Measurements from ENCODE around the gene HLA-DMA. TPM values are rescaled to one million over a fixed set of nuclear protein-coding genes. Genes with fewer than 3 reads are reported as not detected.

HLA-DMA gene
- polyA plus RNA-seq, 3 donors, result 434 to 526 (median 515) TPM

DNA sequence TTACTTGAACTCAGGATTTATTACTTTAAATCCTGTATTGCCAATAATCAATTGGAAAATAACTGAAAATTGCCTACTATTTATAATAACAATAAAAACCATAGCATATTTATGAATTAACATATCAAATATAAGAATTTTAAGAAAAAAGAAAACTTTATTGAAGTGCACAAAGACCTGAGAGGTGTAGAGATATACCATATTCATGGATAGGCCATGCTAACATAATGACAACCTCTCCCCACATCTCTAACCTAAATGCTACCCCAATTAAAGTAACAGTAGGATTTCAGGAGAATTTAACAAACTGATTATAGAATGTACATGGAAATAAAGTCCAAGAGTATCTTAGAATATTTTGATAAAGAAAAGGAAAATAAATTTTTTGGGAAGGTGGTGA lies 6.9 kb downstream of the HLA-DMA start:
- Histone ChIP-seq H3K4me3 (replicated peaks in 1 of 3; ENCODE audit: low read depth in 2 of 3, low read length in 3 of 3) (peak overlapping the region in 1 of 3 experiments; percentile 78), H3K4me1 (ENCODE audit: control insufficient read depth in 1 of 2, insufficient read depth in 2 of 2, low read length in 2 of 2) (peaks cover 95 to 98% of the 10 kb centered on the region in 2 donors), H3K27ac (ENCODE audit: low read depth in 1 of 2, low read length in 2 of 2) (peak overlapping the region; percentile 89 to 92), H3K9me3 (replicated peaks in 1 of 2; ENCODE audit: control insufficient read depth in 1 of 2, insufficient read depth in 1 of 2, low read length in 2 of 2) (no peaks in the 10 kb centered on the region), H2AFZ (ENCODE audit: insufficient read depth, low read depth, low read length, poor library complexity, severe bottlenecking) (no peak overlapping the region), H3K4me2 (replicated peaks; ENCODE audit: extremely low read depth, low read length, poor library complexity, severe bottlenecking) (peak overlapping the region; percentile 81), H3K27me3 (ENCODE audit: control insufficient read depth in 2 of 2, insufficient read depth in 2 of 2, low read length in 2 of 2) (no peaks in the 10 kb centered on the region), H4K20me1 (ENCODE audit: insufficient read depth, low read length) (no peaks in the 10 kb centered on the region), H3K36me3 (replicated peaks in 1 of 2; ENCODE audit: control insufficient read depth in 1 of 2, insufficient read depth in 2 of 2, low read length in 2 of 2) (peaks cover 14 to 26% of the 10 kb centered on the region in 2 donors), H3K79me2 (ENCODE audit: insufficient read depth, low read length) (peaks cover 67% of the 10 kb centered on the region), H3K9ac (ENCODE audit: insufficient read depth, low read length, poor library complexity, severe bottlenecking) (peak overlapping the region; percentile 47)
- DNase-seq, result no peak
- no peak for TF ChIP-seq CTCF (IDR thresholded peaks at IDR 0.05)
- Mint-ChIP-seq H3K4me1 (peaks cover 97% of the 10 kb centered on the region), H3K4me3 (no peak overlapping the region), H3K27me3 (ENCODE audit: low read depth in 3 of 3) (peaks cover 0 to 4% (median 2%) of the 10 kb centered on the region in 3 donors), H3K36me3 (peaks cover 35 to 36% of the 10 kb centered on the region in 2 donors), H3K9me3 (peaks cover 0 to 1% (median 0%) of the 10 kb centered on the region in 7 donors), H3K27ac (peak overlapping the region; percentile 98 to 100 (median 99))
- intact Hi-C loops (cut with micrococcal nuclease), result no loop called here

- peak overlapping the region in 2 of 3 experiments; percentile 78 to 89 for H3K4me3 ChIP-seq (replicated peaks in 1 of 3; ENCODE audit: low read depth in 2 of 3, low read length in 3 of 3)
Observed at GRCh38 chr6:32945108-32945760, 7.7 kb downstream of the HLA-DMA start.

More at GRCh38 chr6:32945108-32945760, 7.7 kb downstream of the HLA-DMA start:
- DNase-seq, result peak; percentile 79 to 92 (median 87)
- H3K79me2 ChIP-seq (ENCODE audit: insufficient read depth, low read length), result peaks cover 67% of the 10 kb centered on the region
- H3K9me3 ChIP-seq (replicated peaks in 1 of 2; ENCODE audit: control insufficient read depth in 1 of 2, insufficient read depth in 1 of 2, low read length in 2 of 2), result no peaks in the 10 kb centered on the region
- H3K9ac ChIP-seq (ENCODE audit: insufficient read depth, low read length, poor library complexity, severe bottlenecking), result peak overlapping the region; percentile 47
- Mint-ChIP-seq H3K4me1 (peaks cover 91% of the 10 kb centered on the region), H3K27ac (peak overlapping the region; percentile 98 to 100 (median 99)), H3K9me3 (peaks cover 0 to 1% (median 0%) of the 10 kb centered on the region in 7 donors), H3K4me3 (peak overlapping the region; percentile 86 to 97), H3K27me3 (ENCODE audit: low read depth in 3 of 3) (peaks cover 0 to 4% (median 2%) of the 10 kb centered on the region in 3 donors), H3K36me3 (peaks cover 29% of the 10 kb centered on the region in 2 donors)
- peak overlapping the region; percentile 81 for H3K4me2 ChIP-seq (replicated peaks; ENCODE audit: extremely low read depth, low read length, poor library complexity, severe bottlenecking)
- peaks cover 88 to 95% of the 10 kb centered on the region in 2 donors for H3K4me1 ChIP-seq (ENCODE audit: control insufficient read depth in 1 of 2, insufficient read depth in 2 of 2, low read length in 2 of 2)
- peaks cover 13 to 22% of the 10 kb centered on the region in 2 donors for H3K36me3 ChIP-seq (replicated peaks in 1 of 2; ENCODE audit: control insufficient read depth in 1 of 2, insufficient read depth in 2 of 2, low read length in 2 of 2)
- intact Hi-C loops (cut with micrococcal nuclease), result no loop called here
- WGBS (ENCODE audit: insufficient coverage), result 12% methylated on average over 6 of the region's 9 CpGs
- no peaks in the 10 kb centered on the region for H3K27me3 ChIP-seq (ENCODE audit: control insufficient read depth in 2 of 2, insufficient read depth in 2 of 2, low read length in 2 of 2)
- H4K20me1 ChIP-seq (ENCODE audit: insufficient read depth, low read length), result no peaks in the 10 kb centered on the region
- TF ChIP-seq CTCF (IDR thresholded peaks at IDR 0.05), result no peak
- H2AFZ ChIP-seq (ENCODE audit: insufficient read depth, low read depth, low read length, poor library complexity, severe bottlenecking), result peak overlapping the region; percentile 18
- H3K27ac ChIP-seq (ENCODE audit: low read depth in 1 of 2, low read length in 2 of 2), result peak overlapping the region; percentile 89 to 92

All from CD14-positive monocyte (primary cell).